Right kidney (tissue), 1 donor: ENCODE results near the gene XXYLT1.

ENCODE experiments used
- DNase-seq: peaks from one replicate; pipeline ENCODE4 v3.0.0-alpha.2; 2016

XXYLT1 gene

GRCh38 chr3:195268576-195269309 is 2.2 kb downstream of the XXYLT1 start:
- DNase-seq, result no peak

- DNase-seq, result no peak
Measured at GRCh38 chr3:195267096-195267495, 3.9 kb downstream of the XXYLT1 start.

GRCh38 chr3:195266428-195266827 is 4.5 kb downstream of the XXYLT1 start:
- no peak for DNase-seq

- no peak for DNase-seq
Measured at GRCh38 chr3:195265363-195265976, 5.5 kb downstream of the XXYLT1 start.

- no peak for DNase-seq
Measured at GRCh38 chr3:195263925-195264600, 6.9 kb downstream of the XXYLT1 start.

GRCh38 chr3:195263193-195263924 is 7.6 kb downstream of the XXYLT1 start:
- no peak for DNase-seq

- DNase-seq, result no peak
Measured at GRCh38 chr3:195261925-195262324, 9.0 kb downstream of the XXYLT1 start.

GRCh38 chr3:195260280-195260905 is 10.6 kb downstream of the XXYLT1 start:
- peak; percentile 89 for DNase-seq

GRCh38 chr3:195259475-195260279 is 11.3 kb downstream of the XXYLT1 start:
- peak; percentile 94 for DNase-seq

- DNase-seq, result no peak
Measured at GRCh38 chr3:195259154-195259474, 11.8 kb downstream of the XXYLT1 start.

GRCh38 chr3:195258449-195259153 is 12.4 kb downstream of the XXYLT1 start:
- DNase-seq, result peak; percentile 26

- DNase-seq, result no peak
Measured at GRCh38 chr3:195257454-195258448, 13.2 kb downstream of the XXYLT1 start.

GRCh38 chr3:195256639-195257453 is 14.1 kb downstream of the XXYLT1 start:
- no peak for DNase-seq

- DNase-seq, result no peak
Measured at GRCh38 chr3:195255571-195256501, 15.1 kb downstream of the XXYLT1 start.

GRCh38 chr3:195255176-195255500 is 15.8 kb downstream of the XXYLT1 start:
- DNase-seq, result no peak

- no peak for DNase-seq
Measured at GRCh38 chr3:195254454-195255175, 16.3 kb downstream of the XXYLT1 start.

- DNase-seq, result no peak
Measured at GRCh38 chr3:195253923-195254432, 17.0 kb downstream of the XXYLT1 start.
